ENCODE data around the gene SMTNL2.

GRCh38 chr17:4554441-4554996 lies 29.8 kb upstream of the SMTNL2 start:
- TF ChIP-seq CTCF (IDR thresholded peaks at IDR 0.05; ENCODE audit: low read depth, low read length, poor library complexity, severe bottlenecking) (no peak), EZH2phosphoT487 (IDR thresholded peaks at IDR 0.05; ENCODE audit: borderline replicate concordance, low read length) (no peak)

Data from DOHH2 (cell line).